IMR-90 (cell line): ENCODE results near the gene N4BP2L1. TPM values are rescaled to one million over a fixed set of nuclear protein-coding genes. Genes with fewer than 3 reads are reported as not detected.

Experiments
- ATAC-seq: fragments of 200-7000 bp; cut with Tn5 transposase; 2 replicates; pipeline ENCODE4 v1.9.1; 2020; ENCODE audit warnings: low read depth, mild to moderate bottlenecking, moderate library complexity
- BruUV-seq: library from RNA; stranded (reverse); fragments of 400-500 nt; replicated peaks from 2 replicates; lab custom pipeline; 2021; lab: Mats Ljungman, UMichigan
- CTCF ChIA-PET: fragments of 300-600 bp; formaldehyde crosslinking; extraction: SDS; loops from one replicate; lab custom pipeline; 2021; ENCODE audit warnings: antibody characterized with exemption; lab: Yijun Ruan, JAX
- POLR2A ChIA-PET: fragments of 300-600 bp; sonication (Branson Sonifier 250); formaldehyde crosslinking; loops from one replicate; lab custom pipeline; 2022; ENCODE audit warnings: antibody characterized with exemption; ENCODE audit not compliant: unreplicated experiment; lab: Charles Lee
- DNase-seq: peaks from one replicate; pipeline ENCODE4 v3.0.0; 2013
- H2AFZ ChIP-seq: replicated peaks from 2 replicates; pipeline ENCODE3; 2013; ENCODE audit warnings: low read length, mild to moderate bottlenecking; ENCODE audit not compliant: poor library complexity
- H2AK5ac ChIP-seq: 2 replicates; pipeline ENCODE4 v1.6.1; 2013; ENCODE audit warnings: low read depth, low read length, inconsistent platforms
- H2AK9ac ChIP-seq: replicated peaks from 2 replicates; pipeline ENCODE3; 2013; ENCODE audit warnings: mild to moderate bottlenecking, low read depth, low read length, moderate library complexity; ENCODE audit not compliant: poor library complexity
- H2BK120ac ChIP-seq: 2 replicates; pipeline ENCODE4 v1.6.1; 2013; ENCODE audit warnings: low read depth, low read length, inconsistent platforms
- H2BK15ac ChIP-seq: 3 replicates; pipeline ENCODE4 v1.6.1; 2013; ENCODE audit warnings: low read depth, low read length, inconsistent platforms
- H2BK20ac ChIP-seq: 2 replicates; pipeline ENCODE4 v1.6.1; 2013; ENCODE audit warnings: low read depth, mild to moderate bottlenecking, inconsistent platforms, low read length, moderate library complexity
- H2BK5ac ChIP-seq: 2 replicates; pipeline ENCODE4 v1.6.1; 2013; ENCODE audit warnings: mild to moderate bottlenecking, low read depth, low read length, inconsistent platforms; ENCODE audit not compliant: poor library complexity, severe bottlenecking
- H3K14ac ChIP-seq: replicated peaks from 2 replicates; pipeline ENCODE4 v1.6.1; 2013; ENCODE audit warnings: low read depth, low read length, inconsistent platforms
- H3K18ac ChIP-seq: 2 replicates; pipeline ENCODE4 v1.6.1; 2013; ENCODE audit warnings: low read depth, low read length, control low read depth
- H3K23ac ChIP-seq: 2 replicates; pipeline ENCODE4 v1.6.1; 2013; ENCODE audit warnings: low read depth, low read length, inconsistent platforms
- H3K27ac ChIP-seq: 2 replicates; pipeline ENCODE4 v1.5.1; 2013; ENCODE audit warnings: mild to moderate bottlenecking, control low read depth, low read length; ENCODE audit not compliant: insufficient read depth
- H3K27me3 ChIP-seq: 2 replicates; pipeline ENCODE4 v1.6.1; 2013; ENCODE audit warnings: low read length; ENCODE audit not compliant: control insufficient read depth, insufficient read depth
- H3K36me3 ChIP-seq: 2 replicates; pipeline ENCODE4 v1.6.1; 2013; ENCODE audit warnings: low read length, mixed read lengths; ENCODE audit not compliant: control insufficient read depth, insufficient read depth
- H3K4ac ChIP-seq: 2 replicates; pipeline ENCODE4 v1.6.1; 2013; ENCODE audit warnings: low read depth, low read length, inconsistent platforms
- H3K4me1 ChIP-seq: 2 replicates; pipeline ENCODE4 v1.6.1; 2013; ENCODE audit warnings: low read length, mixed read lengths; ENCODE audit not compliant: control insufficient read depth, insufficient read depth
- H3K4me2 ChIP-seq: 2 replicates; pipeline ENCODE4 v1.6.1; 2013; ENCODE audit warnings: low read depth, mild to moderate bottlenecking, control low read depth, low read length, moderate library complexity
- H3K4me3 ChIP-seq: 2 replicates; pipeline ENCODE4 v1.5.1; 2013; ENCODE audit warnings: low read depth, mild to moderate bottlenecking, control low read depth, low read length, moderate library complexity; ENCODE audit not compliant: insufficient read depth
- H3K56ac ChIP-seq: 2 replicates; pipeline ENCODE4 v1.6.1; 2013; ENCODE audit warnings: low read length, inconsistent platforms; ENCODE audit not compliant: insufficient read depth; ENCODE audit errors: extremely low read depth
- H3K79me1 ChIP-seq, 2 experiments: 2 replicates each; pipeline ENCODE4 v1.6.1; 2013; ENCODE audit warnings: low read length in 2 of 2, inconsistent platforms in 1 of 2, low read depth in 1 of 2
- H3K9ac ChIP-seq: 2 replicates; pipeline ENCODE4 v1.6.1; 2013; ENCODE audit warnings: low read depth, low read length, control low read depth
- H3K9me1 ChIP-seq: 2 replicates; pipeline ENCODE4 v1.6.1; 2013; ENCODE audit warnings: low read length, inconsistent platforms; ENCODE audit not compliant: insufficient read depth
- H3K9me3 ChIP-seq: 2 replicates; pipeline ENCODE4 v1.6.1; 2013; ENCODE audit warnings: low read length; ENCODE audit not compliant: control insufficient read depth, insufficient read depth
- H4K20me1 ChIP-seq: 2 replicates; pipeline ENCODE4 v1.6.1; 2013; ENCODE audit warnings: low read length, inconsistent platforms; ENCODE audit not compliant: insufficient read depth
- H4K5ac ChIP-seq: 2 replicates; pipeline ENCODE4 v1.6.1; 2013; ENCODE audit warnings: mild to moderate bottlenecking, low read depth, low read length, control low read depth
- H4K8ac ChIP-seq, 2 experiments: 2 replicates each; pipeline ENCODE4 v1.6.1; 2013; ENCODE audit warnings: low read depth in 2 of 2, low read length in 2 of 2, control low read depth in 1 of 2, inconsistent platforms in 1 of 2
- H4K91ac ChIP-seq: 2 replicates; pipeline ENCODE4 v1.6.1; 2013; ENCODE audit warnings: low read depth, low read length, inconsistent platforms; ENCODE audit not compliant: insufficient read depth
- BHLHE40 ChIP-seq: fragments of 150-350 bp; IDR thresholded peaks from 2 replicates; pipeline ENCODE4 v1.6.1; 2016; ENCODE audit warnings: mild to moderate bottlenecking, low read depth, low read length
- CEBPB ChIP-seq: IDR thresholded peaks from 2 replicates; pipeline ENCODE4 v1.6.1; 2012; ENCODE audit warnings: low read depth, low read length, improper control_type of control experiment
- CHD1 ChIP-seq: IDR thresholded peaks from 2 replicates; pipeline ENCODE4 v1.6.1; 2012; ENCODE audit warnings: low read depth, low read length, improper control_type of control experiment
- CTCF ChIP-seq: conservative IDR thresholded peaks from 2 replicates; pipeline ENCODE4 v1.5.1; 2012; ENCODE audit warnings: mild to moderate bottlenecking, low read depth, low read length, improper control_type of control experiment
- ELK1 ChIP-seq: fragments of 150-350 bp; IDR thresholded peaks from 2 replicates; pipeline ENCODE4 v1.6.1; 2016; ENCODE audit warnings: low read depth, mild to moderate bottlenecking, low read length, moderate library complexity, borderline replicate concordance
- FOS ChIP-seq: fragments of 150-350 bp; IDR thresholded peaks from 2 replicates; pipeline ENCODE4 v1.6.1; 2016; ENCODE audit warnings: low read depth, low read length
- MAFK ChIP-seq: IDR thresholded peaks from 2 replicates; pipeline ENCODE4 v1.6.1; 2012; ENCODE audit warnings: low read depth, low read length, improper control_type of control experiment
- MAZ ChIP-seq: IDR thresholded peaks from 2 replicates; pipeline ENCODE4 v1.6.1; 2012; ENCODE audit warnings: low read depth, mild to moderate bottlenecking, low read length, improper control_type of control experiment, moderate library complexity, borderline replicate concordance
- MXI1 ChIP-seq: IDR thresholded peaks from 2 replicates; pipeline ENCODE4 v1.6.1; 2012; ENCODE audit warnings: low read depth, mild to moderate bottlenecking, low read length, moderate library complexity, borderline replicate concordance
- NFE2L2 ChIP-seq: fragments of 150-350 bp; IDR thresholded peaks from 2 replicates; pipeline ENCODE4 v1.6.1; 2016; ENCODE audit warnings: low read depth, mild to moderate bottlenecking, low read length
- POLR2A ChIP-seq: IDR thresholded peaks from 2 replicates; pipeline ENCODE4 v1.6.1; 2012; ENCODE audit warnings: mild to moderate bottlenecking, low read depth, low read length
- RAD21 ChIP-seq: IDR thresholded peaks from 2 replicates; pipeline ENCODE4 v1.6.1; 2012; ENCODE audit warnings: low read length, improper control_type of control experiment
- RCOR1 ChIP-seq: IDR thresholded peaks from 2 replicates; pipeline ENCODE4 v1.6.1; 2012; ENCODE audit warnings: mild to moderate bottlenecking, low read length, improper control_type of control experiment; ENCODE audit not compliant: insufficient replicate concordance
- RFX5 ChIP-seq: IDR thresholded peaks from 2 replicates; pipeline ENCODE4 v1.8.0; 2012; ENCODE audit warnings: low read depth, mild to moderate bottlenecking, low read length, moderate library complexity
- SMC3 ChIP-seq: fragments of 150-350 bp; IDR thresholded peaks from 2 replicates; pipeline ENCODE4 v1.6.1; 2016; ENCODE audit warnings: low read depth, mild to moderate bottlenecking, antibody characterized with exemption, low read length, moderate library complexity
- USF2 ChIP-seq: fragments of 150-350 bp; IDR thresholded peaks from 2 replicates; pipeline ENCODE4 v1.6.1; 2017; ENCODE audit warnings: mild to moderate bottlenecking, antibody characterized with exemption, low read length, low read depth
- WGBS, 2 experiments: methylation state at CpG; one replicate each; pipeline versions ENCODE4 v1.1.5 to v1.1.7; 2013; ENCODE audit warnings: missing lambda C conversion rate in 2 of 2; ENCODE audit not compliant: insufficient read length in 1 of 2; ENCODE audit errors: extremely low coverage in 2 of 2; 5-methylcytosine and 5-hydroxymethylcytosine counted together
- dilution Hi-C: fragments of 300-500 bp; cut with HindIII; formaldehyde crosslinking; loops from one replicate; pipeline ENCODE4 v1.14.3; 2018; ENCODE audit warnings: low sequenced_read_pairs; ENCODE audit not compliant: unreplicated experiment
- in situ Hi-C: fragments of 300-500 bp; cut with MboI; formaldehyde crosslinking; loops from 3 replicates; pipeline ENCODE4 v1.14.3; 2019; ENCODE audit warnings: low sequenced_read_pairs, inconsistent platforms, mixed read lengths
- intact Hi-C: fragments of 100-400 bp; cut with micrococcal nuclease; formaldehyde crosslinking; loops from 2 replicates; pipeline ENCODE4 v1.10.0; 2022
- polyA plus RNA-seq, 3 experiments: library from polyadenylated mRNA; depleted of rRNA; stranded (reverse); fragments of >200 nt; gene quantifications; 2 replicates each; pipeline ENCODE4 v1.2.3, GENCODE V29; 2012; ENCODE audit warnings: low replicate concordance in 1 of 3
- total RNA-seq: library from RNA; depleted of rRNA; stranded (reverse); fragments of >200 nt; gene quantifications from 2 replicates; pipeline ENCODE4 v1.2.3, GENCODE V29; 2012

N4BP2L1 gene
- total and polyA plus RNA-seq, 2 of the 4 experiments (the other 2 are of a cell fraction): 0.18 to 0.46 TPM

GRCh38 chr13:32407854-32408253 is 20.1 kb downstream of the N4BP2L1 start:
- Histone ChIP-seq H4K91ac (no peak overlapping the region), H3K4me2 (no peak overlapping the region), H3K4ac (no peak overlapping the region), H2BK20ac (no peak overlapping the region), H3K27me3 (no peaks in the 10 kb centered on the region), H3K14ac (no peak overlapping the region), H3K56ac (no peak overlapping the region), H2AFZ (no peak overlapping the region), H3K9me1 (no peaks in the 10 kb centered on the region), H3K9me3 (no peaks in the 10 kb centered on the region), H3K27ac (no peak overlapping the region), H3K79me1 (no peaks in the 10 kb centered on the region), H3K18ac (no peak overlapping the region), H2AK5ac (no peak overlapping the region), H3K9ac (no peak overlapping the region), H3K4me3 (no peak overlapping the region), H2BK15ac (no peak overlapping the region), H3K36me3 (no peaks in the 10 kb centered on the region), H3K23ac (no peak overlapping the region), H2AK9ac (no peak overlapping the region), H4K20me1 (no peaks in the 10 kb centered on the region), H2BK120ac (no peak overlapping the region), H4K8ac (no peak overlapping the region), H4K5ac (no peak overlapping the region), H2BK5ac (no peak overlapping the region), H3K4me1 (peaks cover 5% of the 10 kb centered on the region)
- BruUV-seq: no TSS peak
- ChIA-PET CTCF (no interaction called here), POLR2A (interaction anchor here (0.5 kb wide), 1 partner anchor 9 kb away, joined by 3 read pairs; no protein-coding TSS in a partner anchor)
- ATAC-seq (no peak), DNase-seq (no peak)
- no peak for TF ChIP-seq ELK1
- no peak for TF ChIP-seq CTCF
- TF ChIP-seq RAD21: no peak
- no peak for TF ChIP-seq MAZ
- no peak for TF ChIP-seq MAFK
- no peak for TF ChIP-seq RFX5
- no peak for TF ChIP-seq MXI1
- TF ChIP-seq USF2: no peak
- no peak for TF ChIP-seq RCOR1
- no peak for TF ChIP-seq POLR2A
- no peak for TF ChIP-seq NFE2L2
- no peak for TF ChIP-seq SMC3
- TF ChIP-seq FOS: no peak
- no peak for TF ChIP-seq BHLHE40
- no peak for TF ChIP-seq CEBPB
- TF ChIP-seq CHD1: no peak
- WGBS, 2 experiments: 89% methylated on average over 5 of the region's 6 CpGs; no CpG with 5 or more reads in 1 of the 2 experiments
- in situ Hi-C loops: no loop called here
- intact Hi-C loops: no loop called here
- dilution Hi-C loops: no loop called here
